NCI-H2227 (cell line): ENCODE results near the gene UBFD1.
"Not testable (repeated sequence)": the region's sequence is repeated elsewhere in the genome, so short reads cannot be mapped to it uniquely, and the experiment has no call there.

ENCODE experiments used
- DNase-seq: peaks from one replicate; lab custom pipeline; 2025; ENCODE audit not compliant: unreplicated experiment; lab: John Stamatoyannopoulos, UW

The UBFD1 gene

GRCh38 chr16:23556881-23557778 is at the start of gene UBFD1, which contains the start of gene EARS2:
Gene UBFD1 (plus strand): TSS chr16:23557727. CDS start chr16:23557743, 16 bp downstream.
Gene EARS2 (minus strand): TSS chr16:23557350. CDS start chr16:23557343, 7 bp downstream.
- DNase-seq: peak; percentile 98

DNA sequence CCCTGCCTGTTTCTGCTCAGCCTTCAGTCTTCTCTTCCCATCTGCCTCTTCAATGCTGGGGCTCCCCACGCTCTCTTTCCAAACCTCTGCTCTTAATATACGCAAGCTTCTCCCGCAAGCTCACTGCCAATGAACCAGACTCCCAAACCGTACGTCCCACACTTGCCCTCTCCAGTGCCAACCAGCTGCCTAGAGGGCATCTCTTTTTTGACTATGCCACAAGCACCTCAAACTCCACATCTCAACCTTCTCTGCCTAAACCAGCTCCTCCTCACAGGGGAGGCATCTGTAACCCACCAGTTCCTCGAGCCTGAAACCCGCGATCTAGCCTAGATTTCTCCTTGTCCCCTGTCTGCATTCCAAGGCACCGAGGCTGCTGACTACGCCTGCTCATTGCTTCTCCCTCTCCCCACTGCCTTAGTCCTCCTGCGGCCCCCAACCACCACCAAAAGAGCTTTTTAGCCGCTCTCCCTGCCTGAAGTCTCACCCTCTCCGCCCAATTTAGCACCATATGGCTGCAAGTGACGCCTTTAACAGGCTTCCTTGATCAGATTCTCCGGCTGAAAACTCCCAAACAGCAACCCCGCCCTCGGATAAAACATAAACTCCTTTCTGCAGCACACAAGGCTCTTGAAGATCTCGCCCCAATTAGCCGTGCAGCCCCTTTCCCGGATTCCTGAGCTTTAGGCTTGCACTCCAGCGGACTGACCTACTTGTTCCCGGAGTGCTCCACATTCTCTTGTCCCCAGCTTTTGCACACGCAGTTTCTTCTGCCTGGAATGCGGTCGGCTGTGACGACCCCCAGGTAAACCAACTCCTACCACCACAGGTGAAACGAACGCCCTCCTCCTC is 48.7 kb upstream of the UBFD1 start:
- DNase-seq: peak; percentile 21

GRCh38 chr16:23509441-23509754 is 48.1 kb upstream of the UBFD1 start:
- no peak for DNase-seq

GRCh38 chr16:23509782-23510163 is 47.8 kb upstream of the UBFD1 start:
- DNase-seq: peak; percentile 52

DNA sequence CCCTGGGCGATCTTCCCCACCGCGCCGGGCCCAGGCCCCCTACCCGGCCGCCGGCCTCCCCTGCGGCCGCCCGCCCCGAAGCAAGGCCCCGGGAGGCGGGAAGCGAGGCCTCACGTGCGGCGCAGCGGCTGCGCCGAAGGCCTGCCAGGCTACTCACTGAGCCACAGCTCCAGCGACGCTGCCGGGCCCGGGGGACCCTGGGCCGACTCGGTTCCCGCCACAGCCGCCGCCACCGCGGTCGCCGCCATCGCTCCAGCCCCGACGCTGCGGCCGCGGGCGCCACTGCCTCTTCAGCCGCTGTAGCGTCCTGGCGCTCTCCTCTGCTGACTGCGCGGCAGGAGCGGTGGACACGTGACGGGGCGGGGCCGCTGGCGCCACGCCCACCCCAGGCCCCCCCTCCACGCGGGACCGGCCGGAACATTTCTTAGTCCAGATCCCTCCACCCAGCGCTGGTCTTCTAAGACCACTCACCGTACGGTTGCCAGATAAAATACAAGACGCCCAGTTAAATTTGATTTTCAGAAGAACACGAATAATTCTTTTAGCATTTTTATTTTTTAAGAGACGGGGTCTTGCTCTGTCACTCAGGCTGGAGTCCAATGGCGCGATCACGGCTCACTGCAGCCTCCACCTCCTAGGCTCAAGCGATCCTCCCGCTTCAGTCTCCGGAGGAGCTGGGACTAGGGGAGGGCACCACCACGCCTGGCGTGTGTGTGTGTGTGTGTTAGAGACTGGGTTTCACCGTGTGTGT is 47.2 kb upstream of the UBFD1 start, which contains the start of gene GGA2:
TSS of gene GGA2 (minus strand) at position 331 of the 751 bp plus-strand sequence. CDS start at position 248, 83 bp downstream.
- peak; percentile 88 for DNase-seq

DNA sequence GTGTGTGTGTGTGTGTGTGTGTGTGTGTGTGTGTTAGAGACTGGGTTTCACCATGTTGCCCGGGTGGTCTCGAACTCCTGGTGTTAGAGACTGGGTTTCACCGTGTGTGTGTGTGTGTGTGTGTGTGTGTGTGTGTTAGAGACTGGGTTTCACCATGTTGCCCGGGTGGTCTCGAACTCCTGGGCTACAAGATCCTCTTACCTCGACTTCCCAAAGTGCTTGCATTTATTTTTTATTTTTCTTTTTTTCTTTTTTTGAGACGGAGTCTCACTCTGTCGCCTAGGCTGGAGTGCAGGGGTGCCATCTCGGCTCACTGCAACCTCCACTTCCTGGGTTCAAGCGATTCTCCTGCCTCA is 46.6 kb upstream of the UBFD1 start:
- not testable (repeated sequence) for DNase-seq

DNA sequence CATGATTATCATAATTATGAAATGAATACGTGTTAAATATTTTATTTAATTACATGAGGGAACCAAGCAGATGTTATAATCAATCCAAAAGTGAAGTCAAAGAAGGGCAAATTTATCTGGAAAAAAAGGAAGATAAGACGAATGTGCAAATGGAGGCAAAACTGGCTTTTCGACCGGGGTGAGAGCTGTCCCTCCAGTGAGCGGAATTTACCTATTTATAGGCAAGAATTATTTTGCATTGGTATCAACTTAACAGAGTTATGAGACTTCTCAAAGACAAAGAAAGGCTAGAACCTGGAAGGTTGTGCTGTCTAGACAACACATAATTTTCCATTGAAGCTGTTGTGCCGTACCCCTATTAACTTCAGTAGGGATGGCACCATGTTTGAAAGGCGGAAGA is 45.8 kb upstream of the UBFD1 start:
- no peak for DNase-seq

DNA sequence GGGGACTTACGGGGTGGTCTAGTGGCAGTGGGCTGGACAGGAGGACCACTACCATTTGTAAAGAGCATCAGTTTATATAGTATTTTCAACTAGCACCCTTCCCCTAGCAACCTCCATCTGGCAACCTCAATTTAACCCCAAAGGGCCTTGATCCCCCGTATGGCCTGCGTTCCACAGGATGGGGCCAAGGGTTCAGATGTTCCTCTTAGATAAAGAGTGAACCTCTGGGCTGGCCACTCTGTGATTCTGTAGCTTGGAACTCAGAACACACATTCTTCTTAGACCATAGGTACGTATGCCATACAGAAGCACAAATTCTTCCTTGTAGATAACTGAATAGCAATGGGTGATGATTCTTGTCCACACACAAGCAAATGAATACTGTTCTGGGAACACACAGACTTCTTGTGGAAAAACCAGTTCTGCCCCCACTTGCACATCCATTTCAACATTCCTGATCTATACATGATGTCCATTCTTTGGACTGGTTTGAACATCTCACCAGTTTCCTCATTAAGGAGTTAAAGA is 45.3 kb upstream of the UBFD1 start:
- no peak for DNase-seq

DNA sequence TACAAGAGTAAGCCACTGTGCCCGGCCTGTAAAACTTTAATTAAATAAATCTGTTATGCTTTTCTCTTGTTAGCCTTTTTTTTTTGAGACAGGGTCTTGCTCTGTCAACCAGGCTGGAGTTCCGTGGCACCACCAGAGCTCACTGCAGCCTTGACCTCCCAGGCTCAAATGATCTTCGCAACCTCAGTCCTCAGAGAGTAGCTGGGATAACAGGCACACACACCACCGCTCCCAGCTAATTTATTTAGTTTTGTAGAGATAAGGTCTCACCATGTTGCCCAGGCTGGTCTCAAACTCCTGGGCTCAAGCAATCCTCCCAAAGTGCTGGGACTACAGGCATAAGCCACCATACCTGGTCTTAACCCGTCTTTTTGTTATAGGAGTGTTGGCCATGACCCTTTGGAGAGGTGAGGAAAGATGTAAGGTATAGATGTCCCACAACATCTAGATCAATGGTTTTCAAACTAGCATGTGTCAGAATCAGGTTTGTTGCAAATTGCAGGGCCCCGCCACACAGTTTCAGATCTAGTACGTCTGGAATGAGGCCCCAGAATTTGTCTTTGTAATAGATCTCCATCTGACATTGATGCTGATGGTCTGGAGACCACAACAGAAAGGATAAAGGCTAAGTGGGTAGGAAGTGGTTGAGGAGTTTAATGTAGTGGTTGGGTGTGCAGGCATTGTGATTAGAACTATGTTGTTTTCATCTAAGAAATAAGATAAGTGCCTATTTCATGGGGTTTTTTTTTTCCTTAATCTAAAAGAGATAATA is 43.0 kb upstream of the UBFD1 start:
- DNase-seq: no peak

- DNase-seq: no peak
Measured at GRCh38 chr16:23515881-23516280, 41.6 kb upstream of the UBFD1 start.

DNA sequence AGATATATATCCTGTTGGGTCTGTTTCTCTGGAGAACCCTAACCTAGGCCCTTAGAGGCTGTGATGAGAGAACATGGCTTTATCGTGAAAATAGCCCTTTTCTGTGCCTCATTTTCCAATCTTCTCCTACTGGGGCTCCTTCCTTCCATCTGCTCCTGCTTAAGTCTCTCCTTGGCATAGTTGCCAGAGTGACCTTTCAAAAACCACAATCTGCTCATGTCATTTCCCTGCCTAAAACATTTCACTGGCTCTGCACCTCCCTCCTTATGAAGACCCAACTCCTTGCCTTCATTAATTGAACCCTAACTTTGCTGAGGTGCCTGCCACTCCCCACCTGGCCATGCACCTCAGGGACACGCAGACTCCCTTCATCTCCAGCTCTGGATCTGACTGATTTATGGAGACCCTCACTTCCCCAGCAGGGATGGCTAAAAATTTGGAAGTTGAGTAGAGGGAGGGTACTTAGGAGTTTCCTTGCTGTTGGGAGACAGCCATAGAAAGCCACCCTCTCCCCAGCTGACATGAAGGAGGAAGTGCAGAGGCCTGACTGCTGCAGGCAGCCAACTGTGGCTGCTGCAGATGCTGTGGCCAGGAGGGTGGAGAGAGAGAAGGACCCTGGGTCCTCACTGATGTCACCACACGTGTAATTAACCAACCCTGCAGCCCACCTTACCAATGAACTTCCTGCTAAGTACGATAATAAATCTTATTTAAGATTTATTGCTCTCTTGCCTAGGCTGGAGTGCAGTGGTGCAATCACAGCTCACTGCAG is 41.0 kb upstream of the UBFD1 start:
- no peak for DNase-seq

DNA sequence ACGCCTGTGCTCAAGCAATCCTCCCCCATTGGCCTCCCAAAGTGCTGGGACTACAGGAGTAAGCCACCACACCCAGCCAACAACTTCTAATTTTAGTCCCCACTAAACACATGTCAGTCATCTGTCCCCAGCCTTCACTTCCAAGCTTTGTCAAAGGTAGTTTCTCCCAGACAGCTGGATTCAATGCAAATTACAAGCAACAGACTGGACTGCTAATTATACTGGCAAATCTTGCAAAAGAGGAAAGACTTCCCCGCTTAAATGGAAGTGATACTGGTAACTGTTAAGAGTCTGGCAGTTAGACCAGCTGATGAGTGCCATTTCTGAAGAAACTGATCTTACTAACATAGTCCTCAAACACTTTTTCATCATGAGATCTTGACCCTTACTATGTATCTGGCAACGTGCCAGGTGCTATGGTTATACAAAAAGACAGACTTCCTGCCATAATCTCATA is 39.1 kb upstream of the UBFD1 start:
- peak; percentile 55 for DNase-seq

DNA sequence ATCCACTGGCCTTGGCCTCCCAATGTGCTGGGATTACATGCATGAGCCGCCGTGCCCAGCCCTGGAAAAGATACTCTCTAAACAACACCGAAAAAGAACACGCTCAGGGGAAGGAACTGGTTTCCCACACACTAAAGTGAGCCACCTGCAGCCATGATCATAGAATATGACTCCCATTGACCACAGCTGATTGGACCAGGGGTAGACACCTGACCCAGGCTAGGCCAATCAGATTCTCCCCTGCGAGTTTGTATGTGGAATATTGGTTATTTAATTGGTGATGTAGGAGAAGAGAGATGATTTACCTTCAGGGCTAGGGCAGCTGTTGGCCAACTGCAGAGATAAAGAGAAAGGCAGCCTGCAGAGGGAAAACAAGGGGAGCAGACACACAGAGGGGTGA is 38.2 kb upstream of the UBFD1 start:
- peak; percentile 10 for DNase-seq

- DNase-seq: no peak
Measured at GRCh38 chr16:23520500-23520899, 37.0 kb upstream of the UBFD1 start.

- DNase-seq: no peak
Measured at GRCh38 chr16:23521037-23521743, 36.3 kb upstream of the UBFD1 start.

DNA sequence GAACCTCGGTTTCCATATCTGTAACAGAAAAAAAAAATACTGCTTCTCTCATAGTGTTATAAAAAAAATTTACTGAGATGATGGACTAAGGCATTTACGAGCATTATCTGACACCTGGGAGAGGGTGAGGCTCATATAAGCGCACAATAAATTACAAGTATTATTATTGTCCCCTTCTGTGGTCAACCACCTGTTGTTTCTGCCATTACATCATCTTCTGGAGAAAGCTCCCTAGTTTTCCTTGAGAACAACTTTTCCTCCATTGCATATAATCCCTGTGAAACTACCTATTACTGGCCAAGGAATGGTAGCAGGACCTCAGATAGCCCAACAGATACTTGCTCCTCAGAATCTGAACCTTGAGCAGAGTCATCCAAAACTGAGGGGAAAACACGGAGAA is 35.6 kb upstream of the UBFD1 start:
- DNase-seq: no peak

GRCh38 chr16:23523321-23523720 is 34.2 kb upstream of the UBFD1 start:
- no peak for DNase-seq

DNA sequence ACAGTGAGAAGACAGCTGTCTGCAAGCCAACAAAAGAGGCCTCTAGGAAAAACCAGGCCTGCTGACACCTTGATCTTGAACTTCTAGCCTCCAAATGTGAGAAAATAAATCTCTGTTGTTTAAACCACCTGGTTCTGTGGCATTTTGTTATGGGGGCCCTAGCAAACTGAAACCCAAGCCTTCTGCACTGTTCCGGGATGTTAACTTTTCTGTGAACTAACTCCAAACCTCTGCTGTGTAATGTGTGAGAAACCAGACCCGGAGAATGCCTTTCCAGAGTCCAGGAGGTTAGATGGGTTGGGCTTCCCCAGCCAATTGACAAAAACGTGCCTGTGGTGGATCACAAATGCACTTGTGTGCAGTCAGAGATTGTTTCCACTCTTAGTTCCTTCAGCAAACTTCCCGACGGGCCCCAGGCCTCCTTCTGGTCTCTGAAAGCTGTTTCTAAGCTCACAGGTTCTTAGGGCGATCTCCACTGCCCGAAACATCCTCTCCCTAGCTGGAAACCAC is 33.6 kb upstream of the UBFD1 start:
- DNase-seq: no peak

- no peak for DNase-seq
Measured at GRCh38 chr16:23524886-23525285, 32.6 kb upstream of the UBFD1 start.
